Endodermal cell (in vitro differentiated cells): ENCODE data around the gene OR2A5. TPM values are rescaled to one million over a fixed set of nuclear protein-coding genes. Genes with fewer than 3 reads are reported as not detected.

Experiments used
- DNase-seq: peaks from one replicate; pipeline ENCODE4 v3.0.0-alpha.2; 2017
- H3K27ac ChIP-seq: 2 replicates; pipeline ENCODE4 v1.5.1; 2013; ENCODE audit warnings: mild to moderate bottlenecking, low read depth, low read length, moderate library complexity
- H3K27me3 ChIP-seq: 2 replicates; pipeline ENCODE4 v1.6.1; 2013; ENCODE audit warnings: mild to moderate bottlenecking, low read length, moderate library complexity; ENCODE audit not compliant: insufficient read depth, control insufficient read depth, poor library complexity, severe bottlenecking
- H3K36me3 ChIP-seq: 2 replicates; pipeline ENCODE4 v1.7.0; 2013; ENCODE audit warnings: mild to moderate bottlenecking, low read length, moderate library complexity; ENCODE audit not compliant: control insufficient read depth, insufficient read depth
- H3K4me1 ChIP-seq: one replicate; pipeline ENCODE4 v1.7.0; 2013; ENCODE audit warnings: low read length; ENCODE audit not compliant: control insufficient read depth, insufficient read depth
- H3K4me3 ChIP-seq: 2 replicates; pipeline ENCODE4 v1.5.1; 2013; ENCODE audit warnings: mild to moderate bottlenecking, low read length, moderate library complexity
- H3K9ac ChIP-seq: 2 replicates; pipeline ENCODE4 v1.6.1; 2013; ENCODE audit warnings: mild to moderate bottlenecking, low read length, moderate library complexity; ENCODE audit not compliant: poor library complexity, severe bottlenecking; ENCODE audit errors: extremely low read depth
- H3K9me3 ChIP-seq: 2 replicates; pipeline ENCODE4 v1.6.1; 2013; ENCODE audit warnings: mild to moderate bottlenecking, low read length, moderate library complexity; ENCODE audit not compliant: control insufficient read depth
- H3K27ac Mint-ChIP-seq: 2 replicates; pipeline ENCODE4 v1.8.0; 2020; ENCODE audit warnings: mixed read lengths
- H3K27me3 Mint-ChIP-seq: 2 replicates; pipeline ENCODE4 v1.8.0; 2021; ENCODE audit warnings: mild to moderate bottlenecking, mixed read lengths; ENCODE audit not compliant: insufficient read depth
- H3K36me3 Mint-ChIP-seq: 2 replicates; pipeline ENCODE4 v1.8.0; 2020; ENCODE audit warnings: low read depth, mixed read lengths
- H3K4me1 Mint-ChIP-seq: 2 replicates; pipeline ENCODE4 v1.8.0; 2020; ENCODE audit warnings: mixed read lengths
- H3K4me3 Mint-ChIP-seq: 2 replicates; pipeline ENCODE4 v1.8.0; 2020; ENCODE audit warnings: mild to moderate bottlenecking, moderate library complexity, mixed read lengths
- H3K9me3 Mint-ChIP-seq: 2 replicates; pipeline ENCODE4 v1.8.0; 2020; ENCODE audit warnings: mild to moderate bottlenecking, mixed read lengths
- WGBS, 2 experiments: methylation state at CpG; one replicate each; pipeline versions ENCODE4 v1.1.5 to v1.1.7; 2013; ENCODE audit warnings: missing lambda C conversion rate in 2 of 2, mixed read lengths in 1 of 2; ENCODE audit not compliant: insufficient coverage in 1 of 2, insufficient read length in 1 of 2; 5-methylcytosine and 5-hydroxymethylcytosine counted together
- total RNA-seq, 2 donors: library from RNA; stranded (reverse); fragmentation: NEBNext Ultra II Directional in 1 of 2; extraction: Animal tissue kit (Norgen Biotek cat#: 25700) in 1 of 2; gene quantifications; 2 replicates in 1 of 2; 3 replicates in 1 of 2; pipeline ENCODE4 v1.2.1, GENCODE V29; 2021
- TF ChIP-seq, protein P1 (sequence below): fragments of 200-600 bp; sonication (generic); conservative IDR thresholded peaks from 2 replicates; pipeline ENCODE4 v1.5.0; 2021; ENCODE audit warnings: antibody characterized with exemption, mild to moderate bottlenecking

Gene OR2A5
- total RNA-seq, 2 donors from 2014 or later, result not detected

DNA sequence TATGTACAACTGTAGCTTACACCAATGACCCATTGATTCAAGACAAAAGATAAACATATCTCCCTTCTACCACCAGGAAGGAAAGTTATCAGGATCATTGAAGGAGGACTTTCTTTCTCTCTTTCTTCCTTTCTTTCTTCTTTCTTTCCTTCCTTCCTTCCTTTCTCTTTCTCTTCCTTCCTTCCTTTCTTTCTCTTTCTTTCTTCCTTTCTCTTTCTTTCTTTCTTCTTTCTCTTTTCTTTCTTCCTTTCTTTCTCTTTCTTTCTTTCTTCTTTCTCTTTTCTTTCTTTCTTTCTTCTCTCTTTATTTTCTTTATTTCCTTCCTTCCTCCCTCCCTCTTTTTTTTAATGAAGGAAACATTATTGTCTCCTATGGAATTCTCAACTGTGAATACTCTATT lies 50.0 kb downstream of the OR2A5 start:
- H3K9me3 Mint-ChIP-seq, result no peaks in the 10 kb centered on the region
- no peak overlapping the region for H3K9ac ChIP-seq
- no peak overlapping the region for H3K4me3 Mint-ChIP-seq
- H3K4me1 Mint-ChIP-seq, result no peaks in the 10 kb centered on the region
- H3K9me3 ChIP-seq, result no peaks in the 10 kb centered on the region
- no peaks in the 10 kb centered on the region for H3K27me3 ChIP-seq
- no peak overlapping the region for H3K27ac Mint-ChIP-seq
- H3K27me3 Mint-ChIP-seq, result no peaks in the 10 kb centered on the region
- H3K4me3 ChIP-seq, result no peak overlapping the region
- no peaks in the 10 kb centered on the region for H3K36me3 Mint-ChIP-seq
- no peak overlapping the region for H3K27ac ChIP-seq
- no peak for DNase-seq
- H3K36me3 ChIP-seq, result no peaks in the 10 kb centered on the region
- TF ChIP-seq, protein P1, sequence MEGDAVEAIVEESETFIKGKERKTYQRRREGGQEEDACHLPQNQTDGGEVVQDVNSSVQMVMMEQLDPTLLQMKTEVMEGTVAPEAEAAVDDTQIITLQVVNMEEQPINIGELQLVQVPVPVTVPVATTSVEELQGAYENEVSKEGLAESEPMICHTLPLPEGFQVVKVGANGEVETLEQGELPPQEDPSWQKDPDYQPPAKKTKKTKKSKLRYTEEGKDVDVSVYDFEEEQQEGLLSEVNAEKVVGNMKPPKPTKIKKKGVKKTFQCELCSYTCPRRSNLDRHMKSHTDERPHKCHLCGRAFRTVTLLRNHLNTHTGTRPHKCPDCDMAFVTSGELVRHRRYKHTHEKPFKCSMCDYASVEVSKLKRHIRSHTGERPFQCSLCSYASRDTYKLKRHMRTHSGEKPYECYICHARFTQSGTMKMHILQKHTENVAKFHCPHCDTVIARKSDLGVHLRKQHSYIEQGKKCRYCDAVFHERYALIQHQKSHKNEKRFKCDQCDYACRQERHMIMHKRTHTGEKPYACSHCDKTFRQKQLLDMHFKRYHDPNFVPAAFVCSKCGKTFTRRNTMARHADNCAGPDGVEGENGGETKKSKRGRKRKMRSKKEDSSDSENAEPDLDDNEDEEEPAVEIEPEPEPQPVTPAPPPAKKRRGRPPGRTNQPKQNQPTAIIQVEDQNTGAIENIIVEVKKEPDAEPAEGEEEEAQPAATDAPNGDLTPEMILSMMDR, result no peak
- H3K4me1 ChIP-seq, result no peaks in the 10 kb centered on the region

DNA sequence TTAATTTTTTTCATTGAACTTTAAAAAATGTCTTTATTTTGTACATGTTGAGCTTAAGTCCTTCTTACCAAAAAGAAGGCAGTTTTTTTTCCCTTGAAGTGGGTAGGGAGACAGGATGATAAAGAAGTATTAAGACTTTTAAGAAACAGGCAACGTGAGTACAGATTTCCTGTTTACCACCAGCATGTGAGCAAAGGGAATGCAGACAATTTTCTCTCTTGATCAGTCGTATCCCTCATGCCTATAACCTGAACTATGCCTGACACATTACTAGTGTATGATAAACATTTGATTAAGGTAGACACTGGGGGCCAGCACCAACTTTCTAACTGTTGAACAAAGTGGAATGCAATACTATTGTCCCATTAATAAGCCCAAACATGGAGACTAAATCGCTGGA lies 51.9 kb downstream of the OR2A5 start:
- Histone ChIP-seq H3K27ac (no peak overlapping the region), H3K27me3 (no peaks in the 10 kb centered on the region), H3K9me3 (no peaks in the 10 kb centered on the region), H3K4me1 (no peaks in the 10 kb centered on the region), H3K4me3 (no peak overlapping the region), H3K36me3 (no peaks in the 10 kb centered on the region), H3K9ac (no peak overlapping the region)
- DNase-seq, result no peak
- Mint-ChIP-seq H3K4me3 (no peak overlapping the region), H3K4me1 (no peaks in the 10 kb centered on the region), H3K27me3 (no peaks in the 10 kb centered on the region), H3K36me3 (no peaks in the 10 kb centered on the region), H3K9me3 (no peaks in the 10 kb centered on the region), H3K27ac (no peak overlapping the region)
- TF ChIP-seq, protein P1, result no peak
- WGBS, 2 experiments, result 81 to 100% methylated on average over 2 to 3 of the region's 3 CpGs

DNA sequence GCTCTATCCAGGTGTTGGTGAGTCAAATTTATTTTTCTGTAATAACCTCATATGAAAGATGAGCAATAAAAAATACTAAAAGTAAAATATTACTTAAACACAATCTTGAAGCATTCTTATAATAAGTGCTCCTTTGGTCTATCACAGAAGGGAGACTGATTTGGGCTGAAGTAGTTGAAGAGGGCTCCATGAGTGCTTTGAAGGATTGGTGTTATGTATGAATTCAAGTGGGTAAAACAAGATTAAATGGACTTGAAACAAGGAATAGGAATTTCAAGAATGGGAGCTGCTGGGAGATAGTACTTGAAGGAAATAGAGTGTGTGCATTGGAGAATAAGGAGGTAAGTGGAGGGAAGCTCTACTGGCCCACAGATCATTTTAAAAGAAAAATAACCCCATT lies 53.3 kb downstream of the OR2A5 start:
- no peaks in the 10 kb centered on the region for H3K36me3 Mint-ChIP-seq
- H3K4me3 Mint-ChIP-seq, result no peak overlapping the region
- H3K27ac Mint-ChIP-seq, result no peak overlapping the region
- no peak overlapping the region for H3K27ac ChIP-seq
- no peak overlapping the region for H3K9ac ChIP-seq
- H3K36me3 ChIP-seq, result no peaks in the 10 kb centered on the region
- H3K9me3 ChIP-seq, result no peaks in the 10 kb centered on the region
- no peak overlapping the region for H3K4me3 ChIP-seq
- no peaks in the 10 kb centered on the region for H3K27me3 Mint-ChIP-seq
- H3K27me3 ChIP-seq, result no peaks in the 10 kb centered on the region
- no peaks in the 10 kb centered on the region for H3K4me1 ChIP-seq
- DNase-seq, result no peak
- H3K9me3 Mint-ChIP-seq, result no peaks in the 10 kb centered on the region
- TF ChIP-seq, protein P1, result no peak
- no peaks in the 10 kb centered on the region for H3K4me1 Mint-ChIP-seq
